SK-N-SH (cell line): ENCODE results near the gene DENND5A. TPM values are rescaled to one million over a fixed set of nuclear protein-coding genes. Genes with fewer than 3 reads are reported as not detected.

ENCODE experiments used
- CTCF ChIA-PET: fragments of 300-600, 350-600 bp; formaldehyde crosslinking; extraction: SDS; loops from one replicate; lab custom pipeline; 2021; lab: Yijun Ruan, JAX
- POLR2A ChIA-PET: fragments of 350-600 bp; sonication (Branson Sonifier 250); formaldehyde crosslinking; extraction: SDS; loops from one replicate; lab custom pipeline; 2020; ENCODE audit warnings: antibody characterized with exemption, inconsistent platforms; lab: Yijun Ruan, JAX
- DNase-seq: peaks from one replicate; pipeline ENCODE4 v3.0.0; 2012
- H2AFZ ChIP-seq: fragments of 200-600 bp; sonication (generic); 2 replicates; pipeline ENCODE4 v1.8.1; 2016; ENCODE audit warnings: antibody characterized with exemption, mild to moderate bottlenecking, low read depth
- H3F3A ChIP-seq: fragments of 200-600 bp; sonication (generic); replicated peaks from 2 replicates; pipeline ENCODE3; 2016; ENCODE audit warnings: antibody characterized with exemption, mild to moderate bottlenecking; ENCODE audit not compliant: insufficient read depth
- H3K27ac ChIP-seq, 2 experiments: fragments of 200-500 bp in 1 of 2; fragments of 200-600 bp in 1 of 2; sonication (Bioruptor generic) in 1 of 2; sonication (generic), shearing (Covaris generic) in 1 of 2; 2 replicates each; pipeline versions ENCODE4 v1.5.1 to v1.6.1; 2014 to 2016; ENCODE audit warnings: low read depth in 2 of 2, inconsistent platforms in 1 of 2, low read length in 1 of 2, mild to moderate bottlenecking in 1 of 2, mixed read lengths in 1 of 2
- H3K27me3 ChIP-seq: fragments of 200-600 bp; sonication (generic), shearing (Covaris generic); 2 replicates; pipeline ENCODE4 v1.6.1; 2016; ENCODE audit warnings: mixed run types; ENCODE audit not compliant: insufficient read depth
- H3K36me3 ChIP-seq, 2 experiments: fragments of 200-500 bp in 1 of 2; fragments of 200-600 bp in 1 of 2; sonication (Bioruptor generic) in 1 of 2; sonication (generic) in 1 of 2; replicated peaks in 1 of 2; 2 replicates each; pipeline versions ENCODE3 to v1.5.1; 2014 to 2016; ENCODE audit warnings: low read length in 1 of 2, mild to moderate bottlenecking in 1 of 2; ENCODE audit not compliant: insufficient read depth in 2 of 2, control insufficient read depth in 1 of 2
- H3K4me1 ChIP-seq, 2 experiments: fragments of 200-500 bp in 1 of 2; fragments of 200-600 bp in 1 of 2; sonication (Bioruptor generic) in 1 of 2; sonication (generic), shearing (Covaris generic) in 1 of 2; 2 replicates each; pipeline versions ENCODE4 v1.5.1 to v1.6.1; 2014 to 2016; ENCODE audit warnings: low read depth in 1 of 2, low read length in 1 of 2, mixed run types in 1 of 2; ENCODE audit not compliant: insufficient read depth in 2 of 2, control insufficient read depth in 1 of 2
- H3K4me2 ChIP-seq: fragments of 200-600 bp; sonication (generic), shearing (Covaris generic); 2 replicates; pipeline ENCODE4 v1.6.1; 2017; ENCODE audit warnings: mixed run types
- H3K4me3 ChIP-seq, 2 experiments: fragments of 200-500 bp in 1 of 2; fragments of 200-600 bp in 1 of 2; sonication (Bioruptor generic) in 1 of 2; sonication (generic), shearing (Covaris generic) in 1 of 2; 2 replicates each; pipeline versions ENCODE4 v1.5.1 to v1.8.1; 2014 to 2016; ENCODE audit warnings: low read depth in 2 of 2, inconsistent platforms in 1 of 2, low read length in 1 of 2, mild to moderate bottlenecking in 1 of 2, mixed read lengths in 1 of 2, moderate library complexity in 1 of 2
- H3K79me2 ChIP-seq: fragments of 200-600 bp; sonication (generic); 2 replicates; pipeline ENCODE4 v1.8.1; 2017; ENCODE audit warnings: mild to moderate bottlenecking; ENCODE audit not compliant: insufficient read depth
- H3K9ac ChIP-seq: fragments of 200-600 bp; sonication (generic); 2 replicates; pipeline ENCODE4 v1.6.1; 2017; ENCODE audit warnings: mixed run types
- H3K9me2 ChIP-seq: fragments of 200-600 bp; sonication (generic); 2 replicates; pipeline ENCODE4 v1.6.1; 2017; ENCODE audit warnings: mixed run types
- H3K9me3 ChIP-seq: fragments of 200-600 bp; sonication (generic); 2 replicates; pipeline ENCODE4 v1.6.1; 2017; ENCODE audit warnings: mixed run types, mild to moderate bottlenecking, moderate library complexity
- H4K20me1 ChIP-seq: fragments of 200-600 bp; sonication (generic); 2 replicates; pipeline ENCODE4 v1.6.1; 2017; ENCODE audit warnings: mild to moderate bottlenecking, mixed run types; ENCODE audit not compliant: insufficient read depth
- CHD2 ChIP-seq: fragments of 150-350 bp; IDR thresholded peaks from 2 replicates; pipeline ENCODE4 v1.6.1; 2018; ENCODE audit warnings: low read length; ENCODE audit not compliant: partially characterized antibody
- CTCF ChIP-seq: fragments of 200-600 bp; sonication (generic); IDR thresholded peaks from 2 replicates; pipeline ENCODE4 v1.6.1; 2017; ENCODE audit warnings: antibody characterized with exemption, mild to moderate bottlenecking, moderate library complexity
- EZH2phosphoT487 ChIP-seq: fragments of 200-600 bp; sonication (generic); IDR thresholded peaks from 2 replicates; pipeline ENCODE4 v1.6.1; 2017; ENCODE audit warnings: low read depth, mixed run types, mild to moderate bottlenecking, antibody characterized with exemption, moderate library complexity, borderline replicate concordance
- FOSL2 ChIP-seq: IDR thresholded peaks from 2 replicates; pipeline ENCODE4 v1.4.0; 2012; ENCODE audit warnings: low read depth, mild to moderate bottlenecking, moderate library complexity, borderline replicate concordance
- FOXJ3 ChIP-seq: sonication (generic); formaldehyde crosslinking; IDR thresholded peaks from 2 replicates; pipeline ENCODE4 v1.5.1; 2020; ENCODE audit warnings: mild to moderate bottlenecking, missing genetic modification reagents
- FOXM1 ChIP-seq: IDR thresholded peaks from 2 replicates; pipeline ENCODE4 v1.4.0; 2012; ENCODE audit warnings: low read depth, mild to moderate bottlenecking
- IRF3 ChIP-seq: fragments of 150-350 bp; IDR thresholded peaks from 2 replicates; pipeline ENCODE4 v1.6.1; 2016; ENCODE audit warnings: mild to moderate bottlenecking, low read depth, low read length
- JUND ChIP-seq: IDR thresholded peaks from 2 replicates; pipeline ENCODE4 v1.4.0; 2012
- NFIC ChIP-seq: IDR thresholded peaks from 2 replicates; pipeline ENCODE4 v1.4.0; 2012; ENCODE audit warnings: borderline replicate concordance
- POLR2AphosphoS5 ChIP-seq: IDR thresholded peaks from 2 replicates; pipeline ENCODE4 v1.6.1; 2012; ENCODE audit warnings: low read depth, low read length
- RAD21 ChIP-seq: IDR thresholded peaks from 2 replicates; pipeline ENCODE4 v1.6.1; 2012; ENCODE audit warnings: mild to moderate bottlenecking, low read length
- RCOR1 ChIP-seq: fragments of 150-350 bp; IDR thresholded peaks from 2 replicates; pipeline ENCODE4 v1.6.1; 2017; ENCODE audit warnings: antibody characterized with exemption, low read length
- SMC3 ChIP-seq: IDR thresholded peaks from 2 replicates; pipeline ENCODE4 v1.6.1; 2012; ENCODE audit warnings: low read depth, low read length, improper control_type of control experiment
- TCF12 ChIP-seq: IDR thresholded peaks from 2 replicates; pipeline ENCODE4 v1.4.0; 2012
- polyA plus RNA-seq, 3 experiments: library from polyadenylated mRNA; depleted of rRNA; stranded (reverse); fragments of >200 nt; gene quantifications; 2 replicates each; pipeline ENCODE4 v1.2.3, GENCODE V29; 2012
- TF ChIP-seq, protein P1 (sequence below): IDR thresholded peaks from 2 replicates; pipeline ENCODE4 v1.4.0; 2012; ENCODE audit warnings: low read depth, borderline replicate concordance

The DENND5A gene
- polyA plus RNA-seq, 1 of the 3 experiments (the other 2 are of a cell fraction): 110 TPM

DNA sequence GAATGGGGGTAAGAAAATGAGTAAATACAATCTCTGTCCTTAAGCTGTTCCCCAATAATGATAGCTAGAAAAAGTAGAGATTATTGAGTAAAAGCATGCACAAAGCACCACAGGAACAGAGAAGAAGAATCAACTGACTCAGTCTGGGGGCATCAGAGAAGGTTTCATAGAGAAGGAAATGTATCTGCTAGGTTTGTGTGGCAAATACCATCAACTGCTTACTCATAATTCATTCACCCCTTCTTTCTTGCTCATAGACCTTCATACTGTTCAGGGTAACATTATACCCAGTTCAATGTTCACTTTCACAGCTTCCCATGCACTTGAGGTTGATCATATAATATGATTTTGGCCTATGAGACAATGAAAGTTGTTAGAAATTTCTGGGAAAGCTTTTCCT, 88.6 kb downstream of the DENND5A start:
- Histone ChIP-seq H3K9me3 (no peaks in the 10 kb centered on the region), H2AFZ (no peak overlapping the region), H3K27ac (peak overlapping the region in 1 of 2 experiments; percentile 21; a peak in 2 of 4 replicates), H4K20me1 (no peaks in the 10 kb centered on the region), H3K9ac (no peak overlapping the region), H3F3A (peaks cover 24% of the 10 kb centered on the region), H3K4me1 (peaks cover 0 to 16% of the 10 kb centered on the region in 2 experiments; a peak in 2 of 4 replicates), H3K4me2 (no peak overlapping the region), H3K27me3 (no peaks in the 10 kb centered on the region), H3K79me2 (peaks cover 42% of the 10 kb centered on the region), H3K36me3 (peaks cover 22 to 72% of the 10 kb centered on the region in 2 experiments), H3K4me3 (no peak overlapping the region), H3K9me2 (no peaks in the 10 kb centered on the region)
- no peak for DNase-seq
- TF ChIP-seq FOXJ3 (no peak), SMC3 (no peak), CTCF (no peak), RCOR1 (no peak), CHD2 (no peak), FOXM1 (no peak), EZH2phosphoT487 (no peak), JUND (no peak), POLR2AphosphoS5 (no peak), IRF3 (no peak), FOSL2 (no peak), RAD21 (no peak)
- ChIA-PET POLR2A (no interaction called here), CTCF (interaction anchor here (0.8 to 2.2 kb wide), 3 partner anchors 11 to 331 kb away, joined by 3 to 5 read pairs (median 4); no protein-coding TSS in a partner anchor)

GRCh38 chr11:9176136-9176535, 89.0 kb downstream of the DENND5A start:
- Histone ChIP-seq H3K4me3 (no peak overlapping the region), H3K9ac (no peak overlapping the region), H3K36me3 (peaks cover 22 to 68% of the 10 kb centered on the region in 2 experiments), H3K4me2 (no peak overlapping the region), H3K79me2 (peaks cover 42% of the 10 kb centered on the region), H3F3A (peaks cover 21% of the 10 kb centered on the region), H3K9me3 (no peaks in the 10 kb centered on the region), H4K20me1 (no peaks in the 10 kb centered on the region), H2AFZ (no peak overlapping the region), H3K4me1 (peaks cover 0 to 14% of the 10 kb centered on the region in 2 experiments; a peak in 2 of 4 replicates), H3K27ac (peak overlapping the region in 1 of 2 experiments; percentile 21; a peak in 2 of 4 replicates), H3K9me2 (no peaks in the 10 kb centered on the region), H3K27me3 (no peaks in the 10 kb centered on the region)
- TF ChIP-seq JUND (no peak), TCF12 (peak; percentile 15; the same call in 1 of the 2 replicates), NFIC (peak; percentile 8; the same call in 1 of the 2 replicates)
- TF ChIP-seq, protein P1, sequence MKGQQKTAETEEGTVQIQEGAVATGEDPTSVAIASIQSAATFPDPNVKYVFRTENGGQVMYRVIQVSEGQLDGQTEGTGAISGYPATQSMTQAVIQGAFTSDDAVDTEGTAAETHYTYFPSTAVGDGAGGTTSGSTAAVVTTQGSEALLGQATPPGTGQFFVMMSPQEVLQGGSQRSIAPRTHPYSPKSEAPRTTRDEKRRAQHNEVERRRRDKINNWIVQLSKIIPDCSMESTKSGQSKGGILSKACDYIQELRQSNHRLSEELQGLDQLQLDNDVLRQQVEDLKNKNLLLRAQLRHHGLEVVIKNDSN: no peak
- ChIA-PET POLR2A (no interaction called here), CTCF (interaction anchor here (0.8 to 2.2 kb wide), 3 partner anchors 11 to 331 kb away, joined by 3 to 5 read pairs (median 4); no protein-coding TSS in a partner anchor)
- no peak for DNase-seq
